ENCODE results near the gene NR1I3. TPM values are rescaled to one million over a fixed set of nuclear protein-coding genes. Genes with fewer than 3 reads are reported as not detected.
A peak's percentile ranks its signal among the peaks of the same experiment; 100 is the strongest.

Gene NR1I3
- total RNA-seq, 1 donor from 2014 or later = not detected

GRCh38 chr1:161274874-161275273, 36.9 kb upstream of the NR1I3 start:
- no peak for TF ChIP-seq CTCF (conservative IDR thresholded peaks at IDR 0.05)
- Mint-ChIP-seq H3K4me1 (no peaks in the 10 kb centered on the region), H3K27me3 (ENCODE audit: low read depth) (peaks cover 45% of the 10 kb centered on the region), H3K36me3 (ENCODE audit: low read depth) (no peaks in the 10 kb centered on the region), H3K4me3 (no peak overlapping the region), H3K9me3 (no peaks in the 10 kb centered on the region), H3K27ac (ENCODE audit: unreplicated experiment) (no peak overlapping the region)
- DNase-seq (ENCODE audit: low read depth, low spot score) = no peak

GRCh38 chr1:161273402-161273801, 35.4 kb upstream of the NR1I3 start:
- DNase-seq (ENCODE audit: low read depth, low spot score) = no peak
- peaks cover 35% of the 10 kb centered on the region for H3K27me3 Mint-ChIP-seq (ENCODE audit: low read depth)

GRCh38 chr1:161267321-161267720, 29.3 kb upstream of the NR1I3 start:
- H3K27me3 Mint-ChIP-seq (ENCODE audit: low read depth) = peaks cover 20% of the 10 kb centered on the region
- no peak overlapping the region for H3K4me3 Mint-ChIP-seq
- TF ChIP-seq CTCF (conservative IDR thresholded peaks at IDR 0.05) = no peak
- no peak for DNase-seq (ENCODE audit: low read depth, low spot score)
- H3K36me3 Mint-ChIP-seq (ENCODE audit: low read depth) = no peaks in the 10 kb centered on the region
- H3K27ac Mint-ChIP-seq (ENCODE audit: unreplicated experiment) = no peak overlapping the region
- H3K4me1 Mint-ChIP-seq = peaks cover 4% of the 10 kb centered on the region
- H3K9me3 Mint-ChIP-seq = no peaks in the 10 kb centered on the region

More at GRCh38 chr1:161273402-161273801, 35.4 kb upstream of the NR1I3 start:
- Mint-ChIP-seq H3K9me3 (no peaks in the 10 kb centered on the region), H3K4me1 (no peaks in the 10 kb centered on the region), H3K27ac (ENCODE audit: unreplicated experiment) (no peak overlapping the region), H3K36me3 (ENCODE audit: low read depth) (no peaks in the 10 kb centered on the region), H3K4me3 (no peak overlapping the region)
- TF ChIP-seq CTCF (conservative IDR thresholded peaks at IDR 0.05) = no peak

GRCh38 chr1:161266836-161267235, 28.8 kb upstream of the NR1I3 start:
- TF ChIP-seq CTCF (conservative IDR thresholded peaks at IDR 0.05) = no peak
- H3K36me3 Mint-ChIP-seq (ENCODE audit: low read depth) = no peaks in the 10 kb centered on the region
- no peak overlapping the region for H3K27ac Mint-ChIP-seq (ENCODE audit: unreplicated experiment)
- no peak overlapping the region for H3K4me3 Mint-ChIP-seq
- H3K4me1 Mint-ChIP-seq = peaks cover 4% of the 10 kb centered on the region
- peaks cover 23% of the 10 kb centered on the region for H3K27me3 Mint-ChIP-seq (ENCODE audit: low read depth)
- no peaks in the 10 kb centered on the region for H3K9me3 Mint-ChIP-seq
- DNase-seq (ENCODE audit: low read depth, low spot score) = no peak

GRCh38 chr1:161266202-161266601, 28.2 kb upstream of the NR1I3 start:
- Mint-ChIP-seq H3K36me3 (ENCODE audit: low read depth) (no peaks in the 10 kb centered on the region), H3K27ac (ENCODE audit: unreplicated experiment) (no peak overlapping the region), H3K4me3 (no peak overlapping the region), H3K9me3 (no peaks in the 10 kb centered on the region), H3K27me3 (ENCODE audit: low read depth) (peaks cover 29% of the 10 kb centered on the region), H3K4me1 (peaks cover 7% of the 10 kb centered on the region)
- no peak for DNase-seq (ENCODE audit: low read depth, low spot score)
- TF ChIP-seq CTCF (conservative IDR thresholded peaks at IDR 0.05) = no peak

GRCh38 chr1:161265305-161265704, 27.3 kb upstream of the NR1I3 start:
- TF ChIP-seq CTCF (conservative IDR thresholded peaks at IDR 0.05) = no peak
- H3K27ac Mint-ChIP-seq (ENCODE audit: unreplicated experiment) = peak overlapping the region; percentile 57
- H3K9me3 Mint-ChIP-seq = no peaks in the 10 kb centered on the region
- no peak for DNase-seq (ENCODE audit: low read depth, low spot score)
- peaks cover 38% of the 10 kb centered on the region for H3K27me3 Mint-ChIP-seq (ENCODE audit: low read depth)
- H3K4me1 Mint-ChIP-seq = peaks cover 7% of the 10 kb centered on the region
- no peak overlapping the region for H3K4me3 Mint-ChIP-seq
- no peaks in the 10 kb centered on the region for H3K36me3 Mint-ChIP-seq (ENCODE audit: low read depth)
